BJ (cell line): ENCODE results near the gene EID1. TPM values are rescaled to one million over a fixed set of nuclear protein-coding genes. Genes with fewer than 3 reads are reported as not detected.

Experiments
- CTCF ChIA-PET: fragments of 350-600 bp; formaldehyde crosslinking; extraction: SDS; loops from one replicate; lab custom pipeline; 2021; ENCODE audit warnings: antibody characterized with exemption, inconsistent platforms; lab: Yijun Ruan, JAX
- POLR2A ChIA-PET: fragments of 300-600 bp; sonication (Branson Sonifier 250); formaldehyde crosslinking; extraction: SDS; loops from one replicate; lab custom pipeline; 2021; ENCODE audit warnings: antibody characterized with exemption; lab: Charles Lee
- DNase-seq: peaks from one replicate; pipeline ENCODE4 v3.0.0-alpha.2; 2011; ENCODE audit warnings: low read depth
- H3K27me3 ChIP-seq: 2 replicates; pipeline ENCODE4 v1.6.0; 2011; ENCODE audit warnings: low read length; ENCODE audit not compliant: control insufficient read depth, insufficient read depth
- H3K36me3 ChIP-seq: 2 replicates; pipeline ENCODE4 v1.5.1; 2011; ENCODE audit warnings: low read length; ENCODE audit not compliant: control insufficient read depth, insufficient read depth
- H3K4me3 ChIP-seq: 2 replicates; pipeline ENCODE4 v1.5.1; 2011; ENCODE audit warnings: low read depth, mild to moderate bottlenecking, control low read depth, low read length
- CTCF ChIP-seq: IDR thresholded peaks from 2 replicates; pipeline ENCODE4 v1.5.1; 2011; ENCODE audit warnings: low read depth, mild to moderate bottlenecking, control low read depth, inconsistent platforms, low read length, moderate library complexity; ENCODE audit not compliant: insufficient read depth
- polyA plus RNA-seq: library from polyadenylated mRNA; depleted of rRNA; stranded (reverse); fragments of >200 nt; gene quantifications from 2 replicates; pipeline ENCODE4 v1.2.3, GENCODE V29; 2011

EID1 gene
- polyA plus RNA-seq, 1 experiment: 165 TPM

GRCh38 chr15:48888836-48889235 is 10.9 kb downstream of the EID1 start:
- POLR2A ChIA-PET: interaction anchor here (1.3 kb wide), 1 partner anchor 11 kb away, joined by 7 read pairs; the partner anchor contains the start of gene EID1
- no peak for DNase-seq
- CTCF ChIA-PET: interaction anchor here (0.9 to 2.2 kb wide), 3 partner anchors 10 to 87 kb away, joined by 3 to 9 read pairs (median 9); no protein-coding TSS in a partner anchor
- H3K4me3 ChIP-seq: no peak overlapping the region
- H3K36me3 ChIP-seq: no peaks in the 10 kb centered on the region
- no peak for TF ChIP-seq CTCF
- H3K27me3 ChIP-seq: no peaks in the 10 kb centered on the region

DNA sequence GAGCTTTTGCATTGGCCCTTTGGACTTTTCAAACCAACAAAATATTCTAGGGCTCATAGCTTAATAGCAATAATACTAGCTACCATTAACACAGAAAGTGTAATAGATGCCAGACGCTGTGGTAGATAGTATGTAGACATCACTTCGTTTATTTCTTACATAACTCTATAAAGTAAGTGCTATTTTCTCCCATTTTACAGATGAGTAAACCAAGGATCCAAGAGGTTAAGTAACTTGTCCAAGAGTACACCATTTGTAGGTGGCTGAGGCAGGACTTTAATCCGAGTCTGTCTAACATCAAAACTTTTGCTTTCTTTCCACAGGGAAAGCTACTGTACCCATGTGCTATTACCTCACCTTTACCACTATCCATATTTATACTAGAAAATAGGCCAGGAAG is 12.0 kb downstream of the EID1 start:
- Histone ChIP-seq H3K4me3 (no peak overlapping the region), H3K36me3 (no peaks in the 10 kb centered on the region), H3K27me3 (no peaks in the 10 kb centered on the region)
- DNase-seq: no peak
- no peak for TF ChIP-seq CTCF
- ChIA-PET POLR2A (no interaction called here), CTCF (interaction anchor here (0.9 to 2.2 kb wide), 5 partner anchors 9 to 76 kb away, joined by 3 to 9 read pairs (median 3); partner anchors contain the start of gene SHC4)

GRCh38 chr15:48890375-48890972 is 12.5 kb downstream of the EID1 start:
- Histone ChIP-seq H3K27me3 (no peaks in the 10 kb centered on the region), H3K36me3 (no peaks in the 10 kb centered on the region), H3K4me3 (no peak overlapping the region)
- no peak for DNase-seq
- CTCF ChIA-PET: interaction anchor here (0.9 to 2.2 kb wide), 3 partner anchors 8 to 75 kb away, joined by 3 to 9 read pairs (median 5); partner anchors contain the start of gene SHC4
- POLR2A ChIA-PET: no interaction called here
- TF ChIP-seq CTCF: no peak

DNA sequence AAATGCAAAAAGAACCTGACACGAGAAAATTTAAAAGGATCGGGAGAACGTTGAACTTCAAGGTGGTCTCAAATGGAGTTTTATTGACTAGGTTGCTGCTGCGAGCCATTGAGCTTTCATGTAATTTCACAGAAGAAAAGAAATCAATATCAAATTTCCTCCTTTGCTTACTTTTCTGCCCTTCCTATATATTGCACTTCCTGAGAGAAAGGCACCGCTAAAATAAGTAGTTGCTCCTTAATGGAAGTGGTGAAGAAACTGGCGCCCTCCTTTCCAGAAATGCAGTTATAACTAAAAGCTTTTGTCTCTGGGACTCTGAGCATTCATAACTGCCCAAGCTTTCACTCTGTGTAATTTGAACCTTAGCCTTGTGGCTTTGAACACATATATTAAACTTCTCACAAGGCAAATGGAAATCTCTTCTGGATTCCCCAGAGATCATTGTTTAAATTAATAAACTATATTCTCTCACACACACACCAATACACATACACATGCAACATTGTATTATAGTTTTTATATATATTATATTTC is 13.4 kb downstream of the EID1 start:
- ChIA-PET CTCF (interaction anchor here (1.1 kb wide), 1 partner anchor 84 kb away, joined by 3 read pairs; no protein-coding TSS in a partner anchor), POLR2A (no interaction called here)
- Histone ChIP-seq H3K36me3 (no peaks in the 10 kb centered on the region), H3K4me3 (no peak overlapping the region), H3K27me3 (no peaks in the 10 kb centered on the region)
- DNase-seq: no peak
- no peak for TF ChIP-seq CTCF

DNA sequence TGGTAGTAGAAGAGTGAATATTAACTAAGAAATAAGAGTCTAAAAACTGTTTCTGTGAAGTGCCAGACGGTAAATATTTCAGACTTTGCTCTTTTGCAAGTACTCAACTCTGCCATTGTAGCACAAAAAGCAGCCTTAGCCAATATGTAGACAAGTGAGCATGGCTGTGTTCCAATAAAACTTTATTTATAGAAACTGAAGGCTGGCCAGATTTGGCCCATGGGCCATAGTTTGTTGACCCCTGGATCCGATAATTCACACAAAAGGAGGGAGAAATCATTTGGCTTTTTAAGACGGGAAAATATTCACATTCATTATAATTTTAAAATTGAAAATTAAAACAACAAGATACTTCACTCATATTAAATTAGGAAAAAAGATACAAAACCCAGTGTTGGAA is 15.4 kb downstream of the EID1 start:
- TF ChIP-seq CTCF: no peak
- Histone ChIP-seq H3K27me3 (no peaks in the 10 kb centered on the region), H3K4me3 (no peak overlapping the region), H3K36me3 (no peaks in the 10 kb centered on the region)
- POLR2A ChIA-PET: no interaction called here
- DNase-seq: no peak
- CTCF ChIA-PET: interaction anchor here (1.5 kb wide), 1 partner anchor 82 kb away, joined by 5 read pairs; no protein-coding TSS in a partner anchor
